ENCODE data around the gene KSR1.
A peak's percentile ranks its signal among the peaks of the same experiment; 100 is the strongest.

KSR1 gene

DNA sequence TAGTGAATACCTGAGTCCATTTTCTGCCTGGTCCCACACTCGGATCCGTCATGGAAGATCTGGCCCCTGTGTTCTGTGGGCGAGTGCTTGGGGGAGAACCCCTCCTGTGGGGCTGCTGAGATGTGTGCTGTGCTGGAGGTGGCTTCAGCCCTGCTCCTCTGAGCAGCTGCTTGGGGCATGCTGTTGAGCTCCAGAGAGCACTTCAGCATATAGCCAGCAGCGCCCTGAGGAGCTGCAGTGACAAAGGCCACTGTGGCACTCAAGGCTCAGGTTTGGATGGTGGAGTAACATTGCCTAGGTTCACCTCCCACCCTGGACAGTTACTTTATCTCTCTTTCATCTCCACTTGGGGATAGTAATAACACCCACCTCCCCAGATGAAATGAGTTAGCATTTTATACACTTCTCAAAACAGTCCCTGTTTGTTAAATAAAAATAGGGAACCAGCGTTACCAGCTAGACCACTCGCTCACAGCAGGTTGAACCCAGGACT is 75.3 kb downstream of the KSR1 start:
- TF ChIP-seq, protein P1, sequence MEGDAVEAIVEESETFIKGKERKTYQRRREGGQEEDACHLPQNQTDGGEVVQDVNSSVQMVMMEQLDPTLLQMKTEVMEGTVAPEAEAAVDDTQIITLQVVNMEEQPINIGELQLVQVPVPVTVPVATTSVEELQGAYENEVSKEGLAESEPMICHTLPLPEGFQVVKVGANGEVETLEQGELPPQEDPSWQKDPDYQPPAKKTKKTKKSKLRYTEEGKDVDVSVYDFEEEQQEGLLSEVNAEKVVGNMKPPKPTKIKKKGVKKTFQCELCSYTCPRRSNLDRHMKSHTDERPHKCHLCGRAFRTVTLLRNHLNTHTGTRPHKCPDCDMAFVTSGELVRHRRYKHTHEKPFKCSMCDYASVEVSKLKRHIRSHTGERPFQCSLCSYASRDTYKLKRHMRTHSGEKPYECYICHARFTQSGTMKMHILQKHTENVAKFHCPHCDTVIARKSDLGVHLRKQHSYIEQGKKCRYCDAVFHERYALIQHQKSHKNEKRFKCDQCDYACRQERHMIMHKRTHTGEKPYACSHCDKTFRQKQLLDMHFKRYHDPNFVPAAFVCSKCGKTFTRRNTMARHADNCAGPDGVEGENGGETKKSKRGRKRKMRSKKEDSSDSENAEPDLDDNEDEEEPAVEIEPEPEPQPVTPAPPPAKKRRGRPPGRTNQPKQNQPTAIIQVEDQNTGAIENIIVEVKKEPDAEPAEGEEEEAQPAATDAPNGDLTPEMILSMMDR (IDR thresholded peaks at IDR 0.05), result no peak
- H3K4me3 ChIP-seq (ENCODE audit: low read depth in 1 of 2, low read length in 1 of 2), result peak overlapping the region; percentile 47 to 61
- H3K9me3 ChIP-seq, result no peaks in the 10 kb centered on the region
- no peaks in the 10 kb centered on the region for H3K27me3 ChIP-seq
- no peaks in the 10 kb centered on the region for H3K36me3 ChIP-seq
- H3K4me1 ChIP-seq (ENCODE audit: control insufficient read depth in 1 of 2, insufficient read depth in 1 of 2, low read depth in 1 of 2, low read length in 1 of 2), result peaks cover 82% of the 10 kb centered on the region in 2 experiments
- H3K27ac ChIP-seq, result peak overlapping the region; percentile 93

- H3K36me3 ChIP-seq, result no peaks in the 10 kb centered on the region
- peak overlapping the region; percentile 93 for H3K27ac ChIP-seq
- H3K4me3 ChIP-seq (ENCODE audit: low read depth in 1 of 2, low read length in 1 of 2), result peak overlapping the region; percentile 47 to 61
- no peaks in the 10 kb centered on the region for H3K9me3 ChIP-seq
- H3K27me3 ChIP-seq, result no peaks in the 10 kb centered on the region
- H3K4me1 ChIP-seq (ENCODE audit: control insufficient read depth in 1 of 2, insufficient read depth in 1 of 2, low read depth in 1 of 2, low read length in 1 of 2), result peaks cover 71% of the 10 kb centered on the region in 2 experiments
- TF ChIP-seq, protein P1 (IDR thresholded peaks at IDR 0.05), result no peak
Observed at GRCh38 chr17:27532269-27533263, 76.3 kb downstream of the KSR1 start.

GRCh38 chr17:27533874-27534815 is 77.9 kb downstream of the KSR1 start:
- TF ChIP-seq, protein P1 (IDR thresholded peaks at IDR 0.05), result no peak

GRCh38 chr17:27535178-27535928 is 79.1 kb downstream of the KSR1 start:
- Histone ChIP-seq H3K27ac (no peak overlapping the region), H3K4me1 (ENCODE audit: control insufficient read depth in 1 of 2, insufficient read depth in 1 of 2, low read depth in 1 of 2, low read length in 1 of 2) (peaks cover 49 to 51% of the 10 kb centered on the region in 2 experiments), H3K9me3 (no peaks in the 10 kb centered on the region), H3K36me3 (no peaks in the 10 kb centered on the region), H3K27me3 (no peaks in the 10 kb centered on the region), H3K4me3 (ENCODE audit: low read depth in 1 of 2, low read length in 1 of 2) (no peak overlapping the region)
- TF ChIP-seq, protein P1 (IDR thresholded peaks at IDR 0.05), result no peak

More at GRCh38 chr17:27533874-27534815, 77.9 kb downstream of the KSR1 start:
- H3K4me1 ChIP-seq (ENCODE audit: control insufficient read depth in 1 of 2, insufficient read depth in 1 of 2, low read depth in 1 of 2, low read length in 1 of 2), result peaks cover 55 to 56% of the 10 kb centered on the region in 2 experiments
- peak overlapping the region; percentile 93 for H3K27ac ChIP-seq
- H3K27me3 ChIP-seq, result no peaks in the 10 kb centered on the region
- H3K4me3 ChIP-seq (ENCODE audit: low read depth in 1 of 2, low read length in 1 of 2), result peak overlapping the region in 1 of 2 experiments; percentile 61
- no peaks in the 10 kb centered on the region for H3K9me3 ChIP-seq
- no peaks in the 10 kb centered on the region for H3K36me3 ChIP-seq
